Hepatocyte (in vitro differentiated cells): ENCODE measurements around the gene GDF15. TPM values are rescaled to one million over a fixed set of nuclear protein-coding genes. Genes with fewer than 3 reads are reported as not detected.

ENCODE experiments used
- DNase-seq: peaks from one replicate; pipeline ENCODE4 v3.0.0-alpha.2; 2016; ENCODE audit warnings: low spot score
- H2AFZ ChIP-seq: fragments of 200-600 bp; sonication (generic); 2 replicates; pipeline ENCODE4 v1.6.0; 2016; ENCODE audit warnings: antibody characterized with exemption, mild to moderate bottlenecking
- H3K27ac ChIP-seq: fragments of 200-600 bp; sonication (generic); 2 replicates; pipeline ENCODE4 v1.5.1; 2016; ENCODE audit warnings: mild to moderate bottlenecking
- H3K27me3 ChIP-seq: fragments of 200-600 bp; sonication (generic); 2 replicates; pipeline ENCODE4 v1.6.1; 2016
- H3K36me3 ChIP-seq: fragments of 200-600 bp; sonication (generic); replicated peaks from 2 replicates; pipeline ENCODE4 v1.5.1; 2016; ENCODE audit warnings: low read depth; ENCODE audit not compliant: insufficient read depth
- H3K4me1 ChIP-seq: fragments of 200-600 bp; sonication (generic); 2 replicates; pipeline ENCODE4 v1.5.1; 2016; ENCODE audit warnings: mild to moderate bottlenecking, moderate library complexity; ENCODE audit not compliant: insufficient read depth
- H3K4me2 ChIP-seq: fragments of 200-600 bp; sonication (generic); 2 replicates; pipeline ENCODE4 v1.6.0; 2016
- H3K4me3 ChIP-seq: fragments of 200-600 bp; sonication (generic); 2 replicates; pipeline ENCODE4 v1.5.1; 2016; ENCODE audit warnings: mild to moderate bottlenecking
- H3K79me2 ChIP-seq: fragments of 200-600 bp; sonication (generic); 2 replicates; pipeline ENCODE4 v1.6.0; 2017; ENCODE audit warnings: mild to moderate bottlenecking
- H3K9me2 ChIP-seq: fragments of 200-600 bp; sonication (generic); replicated peaks from 2 replicates; pipeline ENCODE4 v1.6.0; 2017; ENCODE audit warnings: mild to moderate bottlenecking; ENCODE audit not compliant: insufficient read depth
- H3K9me3 ChIP-seq: fragments of 200-600 bp; sonication (generic); 2 replicates; pipeline ENCODE4 v1.5.1; 2016; ENCODE audit warnings: low read depth, mild to moderate bottlenecking
- H4K20me1 ChIP-seq: fragments of 200-600 bp; sonication (generic); 2 replicates; pipeline ENCODE4 v1.6.0; 2016; ENCODE audit warnings: mild to moderate bottlenecking; ENCODE audit not compliant: insufficient read depth, poor library complexity, severe bottlenecking
- EZH2 ChIP-seq: fragments of 200-600 bp; sonication (generic); IDR thresholded peaks from 2 replicates; pipeline ENCODE4 v1.6.1; 2016; ENCODE audit warnings: antibody characterized with exemption, mild to moderate bottlenecking, borderline replicate concordance
- EZH2phosphoT487 ChIP-seq: fragments of 200-600 bp; sonication (generic); IDR thresholded peaks from one replicate; pipeline ENCODE4 v1.6.1; 2018; ENCODE audit warnings: antibody characterized with exemption, mild to moderate bottlenecking, low read depth, moderate library complexity; ENCODE audit not compliant: unreplicated experiment, severe bottlenecking
- WGBS: methylation state at CpG from one replicate; pipeline ENCODE4 v1.1.6; 2016; ENCODE audit warnings: low lambda C conversion rate; ENCODE audit errors: missing lambda C conversion rate; 5-methylcytosine and 5-hydroxymethylcytosine counted together
- polyA plus RNA-seq: library from polyadenylated mRNA; unstranded; fragments of >200 nt; fragmentation: Nextera tagmentation; extraction: Ambion mirVana; gene quantifications from 2 replicates; pipeline ENCODE4 v1.2.1, GENCODE V29; 2016
- total RNA-seq: library from RNA; depleted of rRNA; stranded (reverse); fragments of >200 nt; gene quantifications from 2 replicates; pipeline ENCODE4 v1.2.3, GENCODE V29; 2014
- TF ChIP-seq, protein P1 (sequence below): fragments of 200-600 bp; sonication (generic); IDR thresholded peaks from 2 replicates; pipeline ENCODE4 v1.5.1; 2016; ENCODE audit warnings: antibody characterized with exemption, mild to moderate bottlenecking; ENCODE audit not compliant: poor library complexity

GDF15 gene
- total and polyA plus RNA-seq, 2 experiments from 2014 or later = 123 to 175 TPM

DNA sequence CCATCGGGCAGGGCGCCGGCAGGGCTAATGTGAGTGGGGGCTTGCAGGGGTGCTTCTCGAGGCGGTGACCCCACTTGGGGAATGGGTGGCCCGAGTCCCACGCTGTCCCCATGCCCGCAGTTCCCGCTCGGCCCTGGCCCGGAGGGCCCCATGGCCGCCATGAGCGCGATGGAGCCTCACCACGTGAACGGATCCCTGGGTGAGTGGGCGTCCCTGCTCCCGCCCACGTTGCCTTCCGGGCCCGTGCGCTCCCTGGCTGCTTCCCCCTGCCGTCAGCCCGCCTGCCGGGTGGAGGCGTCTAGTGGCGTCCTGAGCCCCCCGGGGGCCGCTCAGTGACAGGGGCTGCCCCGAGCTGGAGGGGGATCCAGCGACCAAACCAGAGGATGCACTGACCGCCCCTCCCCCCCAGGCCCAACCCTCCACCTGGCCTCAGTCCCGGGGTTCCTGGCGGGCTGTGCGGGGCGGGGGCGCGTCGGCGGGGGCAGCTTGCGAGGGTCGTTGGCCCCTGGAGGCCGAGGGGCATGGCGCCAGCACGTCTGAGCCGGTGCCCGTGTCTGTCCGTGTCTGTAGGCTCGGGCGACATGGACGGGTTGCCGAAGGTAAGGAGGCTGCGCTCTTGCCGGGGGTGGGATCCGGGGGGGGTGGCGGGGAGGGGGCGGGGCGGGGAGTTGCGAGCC lies 47.2 kb downstream of the GDF15 start:
- Histone ChIP-seq H3K4me1 (peaks cover 55% of the 10 kb centered on the region), H3K4me3 (peak overlapping the region; percentile 42), H3K4me2 (peak overlapping the region; percentile 96), H4K20me1 (no peaks in the 10 kb centered on the region), H3K27ac (peak overlapping the region; percentile 85), H3K9me2 (no peaks in the 10 kb centered on the region), H3K27me3 (no peaks in the 10 kb centered on the region), H3K36me3 (no peaks in the 10 kb centered on the region), H3K9me3 (no peaks in the 10 kb centered on the region), H2AFZ (peak overlapping the region; percentile 31), H3K79me2 (peaks cover 29% of the 10 kb centered on the region)
- no peak for DNase-seq
- TF ChIP-seq EZH2phosphoT487 = no peak
- TF ChIP-seq, protein P1, sequence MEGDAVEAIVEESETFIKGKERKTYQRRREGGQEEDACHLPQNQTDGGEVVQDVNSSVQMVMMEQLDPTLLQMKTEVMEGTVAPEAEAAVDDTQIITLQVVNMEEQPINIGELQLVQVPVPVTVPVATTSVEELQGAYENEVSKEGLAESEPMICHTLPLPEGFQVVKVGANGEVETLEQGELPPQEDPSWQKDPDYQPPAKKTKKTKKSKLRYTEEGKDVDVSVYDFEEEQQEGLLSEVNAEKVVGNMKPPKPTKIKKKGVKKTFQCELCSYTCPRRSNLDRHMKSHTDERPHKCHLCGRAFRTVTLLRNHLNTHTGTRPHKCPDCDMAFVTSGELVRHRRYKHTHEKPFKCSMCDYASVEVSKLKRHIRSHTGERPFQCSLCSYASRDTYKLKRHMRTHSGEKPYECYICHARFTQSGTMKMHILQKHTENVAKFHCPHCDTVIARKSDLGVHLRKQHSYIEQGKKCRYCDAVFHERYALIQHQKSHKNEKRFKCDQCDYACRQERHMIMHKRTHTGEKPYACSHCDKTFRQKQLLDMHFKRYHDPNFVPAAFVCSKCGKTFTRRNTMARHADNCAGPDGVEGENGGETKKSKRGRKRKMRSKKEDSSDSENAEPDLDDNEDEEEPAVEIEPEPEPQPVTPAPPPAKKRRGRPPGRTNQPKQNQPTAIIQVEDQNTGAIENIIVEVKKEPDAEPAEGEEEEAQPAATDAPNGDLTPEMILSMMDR = no peak
- TF ChIP-seq EZH2 = no peak
- WGBS = 14% methylated on average over 32 of the region's 59 CpGs

DNA sequence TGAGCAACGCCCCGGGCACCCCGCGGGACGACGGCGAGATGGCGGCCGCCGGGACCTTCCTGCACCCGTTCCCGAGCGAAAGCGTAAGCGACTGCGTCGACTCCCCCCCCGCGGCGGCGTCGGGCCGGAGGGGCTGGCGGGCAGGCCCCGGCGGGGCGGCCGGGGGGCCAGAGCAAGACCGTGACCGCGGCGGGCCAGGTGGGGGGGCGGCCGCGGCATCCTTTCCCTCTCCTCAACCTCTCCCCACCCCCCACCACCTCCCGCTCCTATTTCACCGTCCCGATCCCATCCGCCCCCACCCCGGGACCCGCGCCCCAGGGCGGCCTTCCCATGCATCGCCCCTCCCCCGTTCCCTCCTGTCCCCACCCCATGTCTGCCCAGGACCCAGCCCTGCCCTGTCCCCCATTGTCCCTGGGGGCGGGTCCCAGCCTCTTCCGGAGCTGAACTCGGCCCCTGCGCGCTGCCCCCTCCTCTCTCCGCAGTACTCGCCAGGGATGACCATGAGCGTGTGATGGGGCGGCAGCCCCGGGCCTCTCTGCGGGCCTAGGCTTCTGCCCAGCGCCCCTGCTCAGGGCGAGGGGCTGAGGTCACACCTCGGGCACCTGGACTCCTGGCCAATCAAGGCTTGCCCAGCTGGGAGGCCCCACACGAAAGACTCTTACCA lies 47.9 kb downstream of the GDF15 start:
- peaks cover 29% of the 10 kb centered on the region for H3K79me2 ChIP-seq
- no peak overlapping the region for H2AFZ ChIP-seq
- H3K27me3 ChIP-seq = no peaks in the 10 kb centered on the region
- no peak for DNase-seq
- H3K4me1 ChIP-seq = peaks cover 60% of the 10 kb centered on the region
- H3K4me3 ChIP-seq = peak overlapping the region; percentile 42
- H3K36me3 ChIP-seq = no peaks in the 10 kb centered on the region
- peak overlapping the region; percentile 96 for H3K4me2 ChIP-seq
- peak overlapping the region; percentile 85 for H3K27ac ChIP-seq
- H3K9me3 ChIP-seq = no peaks in the 10 kb centered on the region
- no peaks in the 10 kb centered on the region for H4K20me1 ChIP-seq
- no peak for TF ChIP-seq EZH2
- TF ChIP-seq, protein P1 = no peak
- no peak for TF ChIP-seq EZH2phosphoT487
- no peaks in the 10 kb centered on the region for H3K9me2 ChIP-seq
- 14% methylated on average over 15 of the region's 60 CpGs for WGBS

DNA sequence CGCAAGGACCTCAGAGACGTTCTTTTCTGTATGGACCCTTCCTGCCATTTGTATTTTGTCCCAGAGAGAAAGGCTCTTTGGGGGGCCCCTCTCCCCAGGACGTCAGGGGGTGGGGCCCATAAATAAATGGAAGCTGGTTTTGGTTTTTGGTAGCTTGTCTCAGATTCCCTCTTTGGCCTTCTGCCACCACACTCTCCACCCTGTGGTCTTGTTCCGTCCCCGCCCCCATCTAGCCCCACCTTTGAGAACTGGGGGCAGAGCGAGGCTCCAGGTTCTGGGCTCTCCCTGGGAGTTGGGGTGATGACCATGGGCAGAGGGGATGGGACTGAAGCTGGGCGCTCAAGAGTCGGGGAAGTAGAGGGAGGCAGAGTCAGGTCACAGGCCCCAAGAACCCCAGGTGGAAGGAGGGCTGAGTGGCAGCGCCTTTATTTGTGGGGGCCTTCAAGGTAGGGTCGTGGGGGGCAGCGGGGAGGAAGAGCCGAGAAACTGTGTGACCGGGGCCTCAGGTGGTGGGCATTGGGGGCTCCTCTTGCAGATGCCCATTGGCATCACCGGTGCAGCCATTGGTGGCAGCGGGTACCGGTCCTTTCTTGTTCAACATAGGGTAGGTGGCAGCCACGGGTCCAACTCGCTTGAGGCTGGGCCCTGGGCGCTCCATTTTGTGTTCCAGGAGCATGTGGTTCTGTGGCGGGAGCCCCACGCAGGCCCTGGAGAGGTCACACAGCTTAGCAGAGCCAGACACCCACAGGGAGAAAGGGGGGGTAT lies 48.6 kb downstream of the GDF15 start:
- Histone ChIP-seq H3K4me2 (peak overlapping the region; percentile 96), H3K27me3 (no peaks in the 10 kb centered on the region), H3K4me1 (peaks cover 60% of the 10 kb centered on the region), H4K20me1 (no peaks in the 10 kb centered on the region), H3K79me2 (peaks cover 27% of the 10 kb centered on the region), H2AFZ (no peak overlapping the region), H3K36me3 (no peaks in the 10 kb centered on the region), H3K4me3 (no peak overlapping the region), H3K9me2 (no peaks in the 10 kb centered on the region), H3K9me3 (no peaks in the 10 kb centered on the region), H3K27ac (peak overlapping the region; percentile 85)
- 83% methylated on average over 18 of the region's 21 CpGs for WGBS
- TF ChIP-seq EZH2phosphoT487 = no peak
- no peak for TF ChIP-seq EZH2
- TF ChIP-seq, protein P1 = no peak
- no peak for DNase-seq
